GM19395 (cell line): Measurements from ENCODE around the gene LRRC73.

Experiments
- ATAC-seq: cut with Tn5 transposase; IDR thresholded peaks from one replicate; pipeline ENCODE4 v1.9.1; 2021; ENCODE audit warnings: mild to moderate bottlenecking, moderate library complexity; ENCODE audit not compliant: unreplicated experiment

The LRRC73 gene

DNA sequence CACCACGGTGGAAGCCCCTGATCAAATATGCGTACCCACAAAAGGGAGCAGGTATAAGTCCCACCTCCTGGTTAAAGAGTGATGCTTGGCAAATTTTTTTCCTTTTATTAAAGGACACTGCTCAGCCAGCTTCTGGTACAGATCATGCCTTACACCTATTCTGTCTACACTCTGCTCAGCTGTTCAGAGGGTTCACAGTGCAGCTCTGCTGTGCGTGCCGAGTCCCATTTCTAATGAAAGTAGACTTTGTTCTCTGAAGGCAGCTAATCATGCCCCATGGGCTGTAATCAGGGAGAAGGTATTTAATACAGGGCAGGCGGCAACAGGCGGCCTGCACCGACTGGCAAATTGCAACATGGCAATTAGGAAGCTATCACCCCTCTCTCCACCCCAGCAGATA lies 16.3 kb downstream of the LRRC73 start:
- no peak for ATAC-seq

DNA sequence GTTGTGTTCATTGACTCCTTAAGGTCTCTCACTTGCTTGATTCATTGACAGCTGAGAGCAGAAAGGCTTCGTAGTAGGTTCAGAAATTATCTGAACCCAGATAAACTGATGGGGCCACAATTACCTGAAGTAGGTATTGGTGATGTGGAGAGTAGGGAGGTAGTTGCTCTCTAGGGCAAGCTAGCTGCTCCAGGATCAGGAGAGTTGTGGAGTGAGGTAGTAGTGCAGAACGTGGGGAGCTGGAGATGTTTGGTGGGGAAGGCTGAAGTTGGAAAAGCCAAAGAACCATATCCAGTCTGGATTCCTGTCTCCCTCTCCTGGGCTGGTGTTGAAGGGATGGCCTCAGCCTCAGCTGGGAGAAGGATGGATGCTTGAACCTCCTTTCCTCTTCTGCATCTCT lies 16.9 kb downstream of the LRRC73 start:
- ATAC-seq: no peak

DNA sequence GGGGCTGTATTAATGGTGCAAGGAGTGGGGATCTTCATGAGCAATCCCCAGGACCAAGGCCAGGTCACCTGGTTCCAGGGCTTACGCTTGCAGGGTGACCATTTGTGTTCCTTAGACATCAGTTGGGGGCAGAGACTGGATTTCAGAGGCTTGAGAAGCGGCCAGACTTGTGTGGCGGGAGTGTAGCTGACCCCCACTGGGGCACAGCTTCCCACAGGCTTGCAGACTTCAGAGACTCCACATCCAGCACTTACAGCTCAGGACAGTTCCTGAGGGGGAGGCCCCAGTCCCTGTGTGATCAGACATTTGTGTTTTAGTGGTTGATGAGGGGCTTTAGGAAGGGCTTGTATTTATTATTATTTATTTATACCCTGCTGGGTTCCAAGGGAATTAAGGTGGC lies 17.5 kb downstream of the LRRC73 start:
- ATAC-seq: no peak

DNA sequence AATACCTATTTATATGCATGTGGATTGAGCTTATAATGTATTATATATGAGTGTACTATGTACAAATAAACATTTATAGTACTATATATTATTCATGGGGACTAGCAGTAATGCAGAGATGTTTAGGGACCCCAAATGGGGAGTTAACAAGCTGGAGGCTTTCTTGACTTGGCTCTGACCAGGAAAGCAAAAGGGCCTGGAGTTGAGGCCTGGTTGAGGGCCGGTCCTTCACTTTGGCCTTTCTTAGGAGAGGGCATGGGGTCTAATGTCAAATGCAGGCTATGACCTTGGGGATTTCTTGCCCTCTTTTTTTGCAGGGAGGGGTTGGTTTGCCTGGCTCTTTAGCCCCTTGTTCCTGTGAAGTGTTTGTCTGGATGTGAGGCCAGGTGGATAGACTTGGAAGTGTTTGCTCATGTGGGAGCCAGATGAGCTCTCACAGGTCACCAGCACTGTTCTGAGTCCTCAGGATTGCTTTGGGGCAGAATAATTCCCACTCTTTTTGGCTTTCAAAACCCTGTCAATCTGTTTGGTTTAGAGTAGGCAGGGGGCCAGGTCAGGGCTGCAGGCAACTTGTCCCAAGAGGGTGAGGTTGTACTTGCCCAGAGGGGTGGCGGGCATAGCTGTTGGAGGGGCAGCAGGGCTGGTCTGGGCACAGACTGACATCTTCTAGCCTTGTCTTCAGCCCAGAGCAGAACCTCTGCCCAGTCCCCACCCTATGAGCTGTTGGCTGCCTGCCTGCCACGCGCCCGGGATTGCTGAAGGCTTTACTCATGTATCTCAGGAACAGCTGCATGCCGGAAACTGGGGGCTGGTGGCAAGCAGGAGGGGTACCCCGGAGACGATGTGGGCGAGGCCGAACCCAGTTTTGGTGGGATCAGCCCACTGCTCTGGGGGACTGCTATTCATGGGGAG lies 18.1 kb downstream of the LRRC73 start:
- no peak for ATAC-seq

DNA sequence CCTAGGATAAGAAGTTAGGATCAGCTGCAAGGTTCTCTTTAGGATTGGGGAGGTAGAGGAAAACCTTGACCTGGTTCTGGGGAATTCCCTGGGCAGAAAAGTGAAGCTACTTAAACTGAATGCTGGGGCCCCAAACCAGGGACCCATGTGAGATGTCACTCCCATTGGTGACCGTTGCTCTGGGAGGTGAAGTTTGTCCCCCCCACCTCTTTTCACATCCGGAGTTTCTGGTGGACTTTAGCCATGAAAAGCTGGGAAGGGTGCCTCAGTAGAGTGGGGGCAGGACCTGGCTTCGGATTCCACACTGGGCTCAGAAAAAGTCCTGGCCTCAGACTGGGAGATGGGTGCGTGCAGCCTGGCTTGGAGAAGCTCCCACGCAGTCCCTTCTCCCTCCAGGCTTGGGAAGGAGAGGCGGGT lies 19.6 kb downstream of the LRRC73 start:
- no peak for ATAC-seq

DNA sequence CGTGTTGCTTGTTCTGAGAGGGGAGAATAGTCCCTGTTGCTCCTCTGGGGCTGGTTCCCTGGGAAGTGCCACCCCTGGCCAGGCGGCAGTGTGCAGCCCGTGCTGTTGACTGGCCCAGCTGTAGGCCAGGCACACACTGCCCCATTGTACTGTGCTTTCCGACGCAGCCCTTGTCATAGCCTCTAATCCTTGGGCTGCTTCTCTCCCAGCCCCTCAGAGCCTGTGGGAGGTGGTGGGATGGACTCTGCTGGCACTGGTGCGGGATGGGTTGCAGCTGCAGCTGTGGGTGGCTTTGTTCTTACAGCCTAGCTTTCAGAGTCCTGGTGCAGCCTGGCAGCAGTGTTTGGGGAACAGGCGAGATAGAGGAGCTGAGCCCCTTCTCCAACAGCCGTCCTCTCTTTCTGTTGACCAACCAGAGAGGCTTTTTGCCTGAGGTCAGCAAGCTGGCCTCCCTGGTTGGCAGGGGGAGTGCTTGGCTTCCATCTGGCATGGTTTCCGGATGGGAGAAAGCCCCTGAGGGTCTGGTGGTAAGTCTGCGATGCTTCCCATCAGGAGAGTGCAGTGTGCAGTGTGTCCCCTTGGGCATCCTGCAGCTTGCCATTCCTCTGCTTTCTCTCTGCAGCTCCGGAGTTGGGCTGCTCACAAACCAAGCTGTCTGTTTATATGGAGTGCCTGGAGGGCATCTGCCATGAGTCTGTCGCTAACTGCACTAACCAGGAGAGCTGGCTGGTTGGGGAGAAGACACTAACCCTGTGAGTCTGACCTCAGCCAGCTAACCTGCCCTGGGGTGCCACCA lies 20.7 kb downstream of the LRRC73 start:
- no peak for ATAC-seq

DNA sequence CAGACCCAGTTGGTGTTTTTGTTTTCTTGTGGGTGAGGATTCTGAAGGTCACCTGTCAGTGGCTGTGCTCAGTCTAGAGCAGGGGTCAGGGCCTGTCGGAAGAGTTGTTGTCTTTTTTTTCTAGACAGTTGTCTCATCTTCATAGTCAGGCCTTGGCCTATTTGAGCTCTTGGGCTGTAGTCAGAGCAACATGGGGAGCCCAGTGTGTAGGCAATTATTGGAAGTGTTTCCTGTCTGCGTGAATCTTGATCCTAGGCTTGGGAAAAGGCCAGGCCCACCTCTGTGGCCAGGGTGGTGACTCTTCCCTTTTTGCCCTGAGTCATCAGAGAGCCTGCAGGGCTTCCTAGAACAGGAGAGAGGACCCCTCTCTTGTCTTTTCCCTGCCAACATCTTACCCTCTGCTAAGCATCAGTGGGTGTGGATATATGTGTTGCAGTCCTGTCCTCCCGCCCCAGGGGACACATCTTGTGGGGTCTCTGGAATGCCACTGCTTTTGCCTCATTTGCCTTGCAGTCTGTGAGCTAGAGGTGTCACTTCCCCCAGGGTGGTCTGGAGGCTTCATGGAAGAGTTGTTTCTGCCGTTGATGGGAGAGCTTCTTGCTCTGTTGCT lies 21.4 kb downstream of the LRRC73 start:
- ATAC-seq: no peak

DNA sequence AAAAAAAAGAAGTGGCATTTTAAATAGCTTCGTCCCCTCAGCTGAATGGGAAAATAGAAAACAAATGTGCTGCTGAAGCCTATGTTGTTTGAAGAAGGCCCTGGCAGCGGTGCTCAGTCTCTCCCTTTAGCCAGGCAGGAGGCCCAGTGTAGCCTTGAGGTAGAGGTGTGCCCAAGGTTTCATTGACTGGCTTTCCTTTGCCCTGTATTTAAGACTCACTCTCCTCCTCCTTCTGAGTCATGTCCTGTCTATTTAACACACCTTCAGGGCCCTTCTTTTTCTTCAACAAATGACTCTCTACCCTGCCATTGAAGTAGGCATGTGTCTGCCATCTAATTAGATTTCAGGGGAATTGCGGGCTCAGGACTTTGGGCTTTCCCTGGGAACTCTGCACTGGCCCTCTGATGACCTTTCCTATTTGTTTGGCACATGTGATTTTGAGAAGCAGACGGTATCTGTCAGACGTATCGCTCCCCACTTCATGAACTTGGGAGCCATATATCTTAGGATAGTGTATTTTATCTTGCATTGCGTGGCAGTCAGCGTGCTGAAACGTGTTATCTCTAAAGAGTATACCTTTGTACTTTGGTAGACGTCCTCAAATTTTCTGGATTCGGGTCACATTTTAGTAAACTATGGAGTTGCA lies 28.4 kb downstream of the LRRC73 start:
- no peak for ATAC-seq

DNA sequence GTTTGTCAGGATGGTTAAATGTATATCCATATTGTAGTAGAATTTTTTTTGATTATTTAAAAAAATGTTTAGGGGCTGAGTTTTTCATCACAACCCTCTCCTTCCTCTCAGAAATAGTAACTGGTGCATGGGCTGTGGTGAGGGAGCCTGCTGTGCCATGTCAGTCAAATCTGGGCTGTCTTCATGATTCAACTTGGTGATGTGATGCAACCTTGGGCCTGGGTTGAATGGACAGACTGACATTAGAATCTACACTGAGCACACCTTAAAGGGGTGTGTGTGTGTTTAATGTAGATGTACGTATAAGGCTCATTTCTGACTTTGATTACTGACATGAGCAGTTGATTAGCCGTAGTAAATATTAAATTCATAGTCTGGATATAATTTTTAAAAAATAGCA lies 29.1 kb downstream of the LRRC73 start:
- ATAC-seq: no peak

DNA sequence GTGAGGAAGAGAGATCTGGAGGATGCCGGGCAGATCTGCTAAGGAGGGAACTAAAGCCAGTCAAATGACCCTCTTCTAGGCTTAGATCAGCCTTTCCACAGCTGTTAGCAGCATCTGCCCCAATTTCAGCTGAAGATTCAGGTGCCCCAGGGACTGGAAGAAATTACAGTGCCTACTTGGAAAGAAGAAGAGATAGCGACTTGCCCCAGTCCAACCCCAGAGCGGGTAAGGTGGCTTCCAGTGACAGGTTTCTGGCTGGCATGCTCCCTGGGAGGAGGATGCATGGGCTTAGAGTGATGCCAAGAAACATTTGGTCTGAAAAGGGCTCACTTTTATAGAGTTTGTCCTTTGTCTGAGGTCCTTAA lies 32.2 kb downstream of the LRRC73 start:
- no peak for ATAC-seq

DNA sequence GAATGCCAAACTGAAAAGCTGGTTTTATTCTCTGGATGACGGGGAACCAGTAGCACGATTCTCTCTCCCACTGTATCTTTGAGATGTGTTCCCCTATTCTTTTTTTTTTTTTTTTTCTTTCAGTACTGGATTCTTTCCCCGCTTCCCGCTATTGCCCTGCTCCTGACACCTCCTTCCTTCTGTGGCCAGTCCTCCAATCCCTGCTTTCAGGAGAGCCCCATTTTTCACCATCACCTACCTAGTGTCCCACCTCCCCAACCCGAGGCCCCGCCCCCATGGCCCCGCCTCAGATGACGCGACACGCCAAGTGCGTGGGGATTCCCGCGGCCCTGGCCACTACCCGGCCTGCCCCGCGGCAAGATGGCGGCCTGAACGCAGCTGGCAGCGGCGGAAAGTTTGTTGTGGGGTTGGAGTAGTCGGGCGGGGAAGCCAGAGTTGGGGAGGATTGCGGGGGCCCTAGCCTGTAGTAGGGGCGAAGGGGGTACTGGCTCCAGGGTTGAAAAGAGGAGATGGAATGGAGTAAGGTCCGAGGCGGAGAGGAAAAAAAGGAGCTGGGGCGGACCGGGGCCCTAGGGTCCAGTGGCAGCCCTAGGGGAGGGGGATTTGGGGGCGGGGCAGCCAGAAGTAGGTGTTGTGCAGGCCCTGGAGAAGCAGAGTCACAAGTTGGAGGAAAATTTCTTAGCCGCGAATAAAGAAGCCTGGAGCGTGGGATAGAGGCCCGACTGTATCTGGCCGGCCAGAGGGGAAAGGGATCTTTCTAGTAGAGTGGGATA lies 32.7 kb downstream of the LRRC73 start, which contains the start of gene TJAP1:
TJAP1 (plus strand) TSS at position 336 of the 773 bp plus-strand sequence. CDS start 21,432 bp downstream, outside the sequence.
- peak; percentile 93 for ATAC-seq

DNA sequence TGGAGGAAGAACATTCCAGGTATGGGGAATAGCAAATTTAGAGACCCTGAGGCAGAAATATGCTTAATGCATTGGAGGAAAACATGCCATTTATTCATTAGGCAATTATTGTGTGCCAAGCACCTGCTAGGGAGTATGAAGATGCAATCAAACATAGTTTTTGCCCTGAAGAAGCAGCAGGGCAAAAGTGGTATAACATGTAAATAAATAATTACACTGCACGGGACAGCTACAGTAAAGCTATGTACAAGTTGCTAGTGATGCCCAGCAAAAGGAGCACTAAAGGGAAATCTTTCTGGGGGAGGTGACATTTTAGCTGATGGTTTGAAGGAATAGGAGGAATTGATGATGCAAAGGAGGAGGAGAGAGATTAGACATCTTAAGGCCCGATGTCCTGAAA lies 33.4 kb downstream of the LRRC73 start:
- ATAC-seq: no peak

DNA sequence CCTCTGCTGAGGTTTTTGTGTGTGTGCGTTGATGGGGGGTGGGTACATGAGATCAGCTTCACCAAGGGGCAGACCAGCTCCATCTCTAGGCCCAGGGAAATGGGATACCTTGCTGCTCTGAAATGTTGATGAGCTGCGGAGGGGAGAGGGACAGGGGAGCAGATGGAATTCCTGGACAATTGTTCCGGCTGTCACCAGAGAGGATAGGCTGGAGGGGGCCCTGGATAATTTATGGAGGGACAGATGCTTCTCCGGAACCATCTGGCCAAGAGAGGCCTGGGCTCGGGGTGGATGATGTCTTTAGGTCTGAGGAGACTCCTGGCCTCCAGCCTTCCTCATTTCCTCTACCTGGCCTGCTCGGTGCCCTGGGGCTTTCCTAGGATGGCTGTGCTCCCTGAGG lies 34.6 kb downstream of the LRRC73 start:
- no peak for ATAC-seq

DNA sequence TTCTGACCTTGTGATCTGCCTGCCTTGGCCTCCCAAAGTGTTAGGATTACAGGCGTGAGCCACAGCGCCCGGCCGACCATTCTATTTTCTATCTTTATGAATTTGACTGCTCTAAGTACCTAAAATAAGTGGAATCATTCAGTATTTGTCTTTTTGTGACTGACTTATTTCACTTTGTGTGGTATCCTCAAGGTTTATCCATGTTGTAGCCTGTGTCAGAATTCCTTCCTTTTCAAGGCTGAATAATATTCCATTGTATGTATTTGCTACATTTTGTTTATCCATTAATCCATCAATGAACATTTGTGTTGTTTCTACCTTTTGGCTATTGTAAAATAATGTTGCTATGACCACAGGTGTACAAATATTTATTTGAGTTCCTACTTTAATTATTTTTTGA lies 37.6 kb downstream of the LRRC73 start:
- ATAC-seq: no peak

DNA sequence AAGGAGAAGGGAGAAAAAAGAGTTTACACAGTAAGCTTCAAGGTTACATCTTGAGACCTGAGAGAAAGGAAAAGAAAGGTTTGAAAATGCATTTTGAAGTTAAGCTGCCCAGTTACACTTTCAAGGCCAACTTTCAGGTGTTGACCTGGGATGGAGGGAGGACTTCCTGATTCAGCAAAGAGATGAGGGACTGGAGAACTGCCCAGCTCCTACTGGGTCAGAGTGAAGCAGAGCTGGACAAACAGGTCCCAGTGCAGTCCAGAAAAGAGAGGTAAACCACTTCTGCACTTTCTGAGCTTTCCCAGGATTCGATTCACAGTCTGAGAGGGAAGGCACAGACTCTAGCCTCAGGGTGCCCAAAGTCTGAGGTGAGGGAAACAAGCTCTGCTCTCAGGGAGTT lies 38.7 kb downstream of the LRRC73 start:
- ATAC-seq: no peak

DNA sequence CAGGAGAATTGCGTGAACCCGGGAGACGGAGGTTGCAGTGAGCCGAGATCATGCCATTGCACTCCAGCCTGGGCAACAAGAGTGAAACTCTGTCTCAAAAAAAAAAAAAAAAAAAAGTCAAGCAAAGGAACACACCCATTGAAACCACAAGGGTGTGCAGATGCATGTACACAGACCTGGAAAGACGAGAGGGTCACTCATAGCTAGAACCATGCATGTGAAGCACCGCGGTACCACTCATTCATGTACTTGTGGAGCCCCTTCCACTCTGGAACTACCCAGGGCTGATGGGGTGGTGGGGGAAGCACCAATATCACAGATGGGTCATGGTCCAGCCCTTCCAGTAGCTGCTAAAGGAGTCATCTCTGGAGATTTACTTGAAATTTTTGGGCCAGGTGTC lies 40.2 kb downstream of the LRRC73 start:
- ATAC-seq: no peak

DNA sequence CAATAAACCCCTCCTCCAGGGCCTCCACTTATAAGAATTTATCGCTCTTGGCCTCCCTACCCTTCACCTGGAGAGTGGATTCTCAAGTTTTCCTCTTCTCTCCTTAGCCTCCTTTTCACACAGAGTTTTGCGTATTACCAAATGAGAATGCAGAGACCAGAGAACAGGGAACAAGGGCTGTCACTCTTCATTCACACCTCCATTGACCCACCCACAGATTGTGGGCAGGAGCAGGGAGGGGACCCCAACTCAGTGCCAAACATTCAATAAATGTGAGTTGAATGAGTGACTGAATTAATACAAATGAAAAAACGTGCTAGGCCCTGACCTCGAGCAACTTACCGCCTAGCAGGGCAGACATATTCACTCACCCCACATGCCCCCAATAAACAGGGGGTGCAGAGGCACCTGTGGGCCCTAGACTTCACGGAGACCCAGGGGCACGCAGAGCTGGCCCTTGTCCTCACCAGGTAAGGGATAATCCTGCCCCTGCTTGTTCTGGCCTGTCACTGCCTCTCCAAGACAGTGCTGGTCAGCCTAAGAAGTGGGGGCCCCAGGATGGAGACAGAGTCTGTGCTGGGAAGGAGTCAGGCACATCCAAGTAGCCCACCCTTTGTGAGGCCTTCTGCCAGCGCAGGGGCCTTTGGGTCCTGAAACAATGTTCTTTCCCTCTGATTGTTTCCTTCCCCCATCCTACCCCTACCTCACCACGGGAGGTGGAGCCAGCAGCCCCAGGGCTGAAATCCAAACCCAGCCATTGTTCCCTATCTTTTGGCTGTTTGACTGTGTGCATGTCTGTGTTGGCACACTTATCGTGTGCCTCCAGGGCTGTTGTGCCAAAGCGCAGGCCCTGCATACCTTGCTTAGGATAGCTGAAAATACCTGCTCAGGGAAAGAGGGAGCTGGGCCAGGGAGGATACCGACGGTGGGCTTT lies 41.1 kb downstream of the LRRC73 start:
- ATAC-seq: no peak

DNA sequence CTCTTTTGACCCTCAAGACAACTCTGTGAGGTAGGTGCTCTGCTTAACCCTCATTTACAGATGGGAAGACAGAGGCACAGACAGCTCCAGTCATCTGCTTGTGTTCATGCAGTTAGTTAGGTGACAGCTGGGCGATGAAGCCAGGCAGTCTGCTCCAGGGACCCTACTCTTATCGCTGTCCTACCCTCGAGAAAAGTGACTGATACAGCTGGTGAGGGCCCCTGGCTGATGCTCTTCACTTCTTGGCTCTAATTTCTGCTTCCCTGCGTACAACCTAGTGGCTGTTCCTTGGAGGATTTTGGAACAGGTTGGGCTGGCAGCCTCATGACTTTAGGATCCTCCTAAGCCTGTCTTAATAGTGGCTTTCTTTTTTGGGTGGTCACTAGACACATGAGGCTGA lies 41.9 kb downstream of the LRRC73 start:
- ATAC-seq: no peak

DNA sequence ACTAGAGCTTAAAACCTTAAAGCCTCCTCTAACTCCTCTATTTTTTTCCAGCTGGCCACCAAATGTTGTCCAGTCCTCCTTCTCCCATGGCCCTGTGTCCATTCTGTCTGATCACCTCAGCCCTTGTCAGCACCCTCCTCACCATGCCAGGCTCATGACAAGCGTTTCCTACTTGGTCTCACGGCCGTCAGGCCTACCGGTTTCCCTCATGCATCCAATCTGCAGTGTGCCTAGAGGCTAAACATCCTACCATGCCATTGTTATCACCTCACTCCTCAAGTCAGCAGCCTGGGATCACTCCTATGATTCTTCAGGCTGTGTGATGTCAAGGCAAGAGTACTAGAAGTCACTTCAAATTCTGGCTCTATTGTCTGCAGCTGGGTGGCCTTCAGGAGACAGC lies 42.4 kb downstream of the LRRC73 start:
- no peak for ATAC-seq
